CD14-positive monocyte (primary cell): ENCODE measurements around the gene NR6A1. TPM values are rescaled to one million over a fixed set of nuclear protein-coding genes. Genes with fewer than 3 reads are reported as not detected.

ENCODE experiments used
- DNase-seq, 3 donors: peaks; one replicate each; pipeline ENCODE4 v3.0.0-alpha.2; 2011 to 2022
- H2AFZ ChIP-seq: 2 replicates; pipeline ENCODE4 v1.6.0; 2012; ENCODE audit warnings: mild to moderate bottlenecking, low read depth, low read length, inconsistent platforms; ENCODE audit not compliant: insufficient read depth, poor library complexity, severe bottlenecking
- H3K27ac ChIP-seq, 2 donors: 1 replicate in 1 of 2; 2 replicates in 1 of 2; pipeline ENCODE4 v1.5.1; 2012 to 2013; ENCODE audit warnings: low read length in 2 of 2, control low read depth in 1 of 2, inconsistent platforms in 1 of 2, low read depth in 1 of 2, mild to moderate bottlenecking in 1 of 2
- H3K27me3 ChIP-seq, 2 donors: one replicate each; pipeline versions ENCODE4 v1.6.0 to v1.6.1; 2011 to 2013; ENCODE audit warnings: low read length in 2 of 2; ENCODE audit not compliant: control insufficient read depth in 2 of 2, insufficient read depth in 2 of 2
- H3K36me3 ChIP-seq, 2 donors: replicated peaks in 1 of 2; 1 replicate in 1 of 2; 2 replicates in 1 of 2; pipeline versions ENCODE4 v1.5.1 to v1.6.1; 2012 to 2013; ENCODE audit warnings: low read length in 2 of 2, control low read depth in 1 of 2, inconsistent platforms in 1 of 2, mild to moderate bottlenecking in 1 of 2; ENCODE audit not compliant: insufficient read depth in 2 of 2, control insufficient read depth in 1 of 2
- H3K4me1 ChIP-seq, 2 donors: 1 replicate in 1 of 2; 2 replicates in 1 of 2; pipeline versions ENCODE4 v1.5.1 to v1.6.1; 2012 to 2013; ENCODE audit warnings: low read length in 2 of 2, control low read depth in 1 of 2, inconsistent platforms in 1 of 2, mild to moderate bottlenecking in 1 of 2, moderate library complexity in 1 of 2; ENCODE audit not compliant: insufficient read depth in 2 of 2, control insufficient read depth in 1 of 2
- H3K4me2 ChIP-seq: replicated peaks from 2 replicates; pipeline ENCODE3; 2012; ENCODE audit warnings: low read length, moderate library complexity, mild to moderate bottlenecking; ENCODE audit not compliant: poor library complexity, severe bottlenecking; ENCODE audit errors: extremely low read depth
- H3K4me3 ChIP-seq, 3 experiments: fragments of 200-600 bp in 1 of 3; sonication (generic) in 1 of 3; replicated peaks in 1 of 3; 1 replicate in 2 of 3; 2 replicates in 1 of 3; pipeline ENCODE4 v1.5.1; 2011 to 2013; ENCODE audit warnings: low read length in 3 of 3, mild to moderate bottlenecking in 3 of 3, control low read depth in 2 of 3, low read depth in 2 of 3, inconsistent platforms in 1 of 3, moderate library complexity in 1 of 3
- H3K79me2 ChIP-seq: 2 replicates; pipeline ENCODE4 v1.6.0; 2012; ENCODE audit warnings: mild to moderate bottlenecking, control low read depth, inconsistent platforms, low read length, moderate library complexity; ENCODE audit not compliant: insufficient read depth
- H3K9ac ChIP-seq: 2 replicates; pipeline ENCODE4 v1.6.0; 2017; ENCODE audit warnings: low read length, mild to moderate bottlenecking; ENCODE audit not compliant: insufficient read depth, poor library complexity, severe bottlenecking
- H3K9me3 ChIP-seq, 2 donors: replicated peaks in 1 of 2; 1 replicate in 1 of 2; 2 replicates in 1 of 2; pipeline versions ENCODE4 v1.5.1 to v1.6.1; 2012 to 2013; ENCODE audit warnings: low read length in 2 of 2, control low read depth in 1 of 2; ENCODE audit not compliant: control insufficient read depth in 1 of 2, insufficient read depth in 1 of 2
- H4K20me1 ChIP-seq: 2 replicates; pipeline ENCODE4 v1.6.0; 2012; ENCODE audit warnings: mild to moderate bottlenecking, low read length, control low read depth, moderate library complexity; ENCODE audit not compliant: insufficient read depth
- H3K27ac Mint-ChIP-seq, 7 donors: one replicate each; pipeline ENCODE4 v1.8.0; 2020; ENCODE audit warnings: mild to moderate bottlenecking in 7 of 7, mixed read lengths in 7 of 7, moderate library complexity in 6 of 7, inconsistent platforms in 2 of 7
- H3K27me3 Mint-ChIP-seq, 3 donors: one replicate each; pipeline ENCODE4 v1.8.0; 2021 to 2022; ENCODE audit warnings: low read depth in 3 of 3, mild to moderate bottlenecking in 3 of 3, mixed read lengths in 3 of 3, moderate library complexity in 3 of 3, inconsistent platforms in 1 of 3
- H3K36me3 Mint-ChIP-seq, 2 donors: one replicate each; pipeline ENCODE4 v1.8.0; 2020; ENCODE audit warnings: mixed read lengths in 2 of 2, inconsistent platforms in 1 of 2, mild to moderate bottlenecking in 1 of 2
- H3K4me1 Mint-ChIP-seq: one replicate; pipeline ENCODE4 v1.8.0; 2020; ENCODE audit warnings: mild to moderate bottlenecking, mixed read lengths
- H3K4me3 Mint-ChIP-seq, 2 donors: one replicate each; pipeline ENCODE4 v1.8.0; 2020; ENCODE audit warnings: mild to moderate bottlenecking in 2 of 2, mixed read lengths in 2 of 2, moderate library complexity in 1 of 2
- H3K9me3 Mint-ChIP-seq, 7 donors: one replicate each; pipeline ENCODE4 v1.8.0; 2020 to 2022; ENCODE audit warnings: mixed read lengths in 7 of 7, mild to moderate bottlenecking in 6 of 7, moderate library complexity in 6 of 7, inconsistent platforms in 2 of 7
- WGBS: methylation state at CpG from one replicate; pipeline ENCODE4 v1.1.5; 2013; ENCODE audit warnings: missing lambda C conversion rate; ENCODE audit not compliant: insufficient coverage; 5-methylcytosine and 5-hydroxymethylcytosine counted together
- intact Hi-C, 2 donors: fragments of 100-400 bp; cut with micrococcal nuclease; formaldehyde crosslinking; loops; one replicate each; pipeline versions ENCODE4 v1.15.0 to v1.15.1; 2023
- polyA plus RNA-seq, 3 donors: library from polyadenylated mRNA; depleted of rRNA in 1 of 3; unstranded in 2 of 3; stranded (reverse) in 1 of 3; fragments of 300-500 nt in 2 of 3; fragments of >200 nt in 1 of 3; fragmentation: Illumina TruSeq in 2 of 3; gene quantifications; 1 replicate in 2 of 3; 2 replicates in 1 of 3; pipeline ENCODE4 v1.2.3, GENCODE V29; 2012 to 2021
- TF ChIP-seq, protein P1 (sequence below): fragments of 200-600 bp; IDR thresholded peaks from one replicate; pipeline ENCODE4 v1.8.0; 2022; ENCODE audit warnings: antibody characterized with exemption, mild to moderate bottlenecking

NR6A1 gene
- polyA plus RNA-seq, 3 donors: 0.15 to 2.9 (median 0.28) TPM

DNA sequence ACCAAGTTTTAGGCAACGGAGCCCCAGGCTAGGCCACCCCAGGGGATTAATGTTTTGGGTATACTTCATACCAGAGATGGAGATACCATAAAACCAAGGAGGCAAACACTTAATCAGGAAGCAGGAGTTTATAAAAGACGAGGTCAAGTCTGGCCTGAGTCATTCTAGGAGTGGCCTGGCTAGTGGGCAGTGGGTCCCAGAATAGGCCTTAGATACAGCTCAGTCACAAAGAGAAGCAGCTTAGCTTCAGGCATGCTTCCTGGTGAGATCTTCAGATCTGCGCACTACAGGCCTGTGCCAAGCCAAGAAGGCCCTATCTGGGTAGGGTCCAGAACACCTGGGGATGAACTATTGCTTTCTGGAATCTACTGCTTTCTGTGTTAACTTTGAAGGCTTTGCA, 243.3 kb downstream of the NR6A1 start:
- H3K27ac Mint-ChIP-seq: no peak overlapping the region
- no peaks in the 10 kb centered on the region for H3K27me3 ChIP-seq
- H3K4me1 Mint-ChIP-seq: no peaks in the 10 kb centered on the region
- no peaks in the 10 kb centered on the region for H4K20me1 ChIP-seq
- H2AFZ ChIP-seq: no peak overlapping the region
- DNase-seq: no peak
- intact Hi-C loops: no loop called here
- no peak overlapping the region for H3K27ac ChIP-seq
- no peaks in the 10 kb centered on the region for H3K9me3 Mint-ChIP-seq
- no peak overlapping the region for H3K4me3 ChIP-seq
- no peaks in the 10 kb centered on the region for H3K4me1 ChIP-seq
- no peaks in the 10 kb centered on the region for H3K27me3 Mint-ChIP-seq
- H3K4me2 ChIP-seq: no peak overlapping the region
- no peaks in the 10 kb centered on the region for H3K9me3 ChIP-seq
- no peaks in the 10 kb centered on the region for H3K79me2 ChIP-seq
- 94% methylated on average over 2 of the region's 3 CpGs for WGBS
- H3K36me3 Mint-ChIP-seq: peaks cover 5 to 27% of the 10 kb centered on the region in 2 donors
- H3K4me3 Mint-ChIP-seq: no peak overlapping the region
- no peak overlapping the region for H3K9ac ChIP-seq
- H3K36me3 ChIP-seq: peaks cover 0 to 11% of the 10 kb centered on the region in 2 donors
- TF ChIP-seq, protein P1, sequence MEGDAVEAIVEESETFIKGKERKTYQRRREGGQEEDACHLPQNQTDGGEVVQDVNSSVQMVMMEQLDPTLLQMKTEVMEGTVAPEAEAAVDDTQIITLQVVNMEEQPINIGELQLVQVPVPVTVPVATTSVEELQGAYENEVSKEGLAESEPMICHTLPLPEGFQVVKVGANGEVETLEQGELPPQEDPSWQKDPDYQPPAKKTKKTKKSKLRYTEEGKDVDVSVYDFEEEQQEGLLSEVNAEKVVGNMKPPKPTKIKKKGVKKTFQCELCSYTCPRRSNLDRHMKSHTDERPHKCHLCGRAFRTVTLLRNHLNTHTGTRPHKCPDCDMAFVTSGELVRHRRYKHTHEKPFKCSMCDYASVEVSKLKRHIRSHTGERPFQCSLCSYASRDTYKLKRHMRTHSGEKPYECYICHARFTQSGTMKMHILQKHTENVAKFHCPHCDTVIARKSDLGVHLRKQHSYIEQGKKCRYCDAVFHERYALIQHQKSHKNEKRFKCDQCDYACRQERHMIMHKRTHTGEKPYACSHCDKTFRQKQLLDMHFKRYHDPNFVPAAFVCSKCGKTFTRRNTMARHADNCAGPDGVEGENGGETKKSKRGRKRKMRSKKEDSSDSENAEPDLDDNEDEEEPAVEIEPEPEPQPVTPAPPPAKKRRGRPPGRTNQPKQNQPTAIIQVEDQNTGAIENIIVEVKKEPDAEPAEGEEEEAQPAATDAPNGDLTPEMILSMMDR: no peak

DNA sequence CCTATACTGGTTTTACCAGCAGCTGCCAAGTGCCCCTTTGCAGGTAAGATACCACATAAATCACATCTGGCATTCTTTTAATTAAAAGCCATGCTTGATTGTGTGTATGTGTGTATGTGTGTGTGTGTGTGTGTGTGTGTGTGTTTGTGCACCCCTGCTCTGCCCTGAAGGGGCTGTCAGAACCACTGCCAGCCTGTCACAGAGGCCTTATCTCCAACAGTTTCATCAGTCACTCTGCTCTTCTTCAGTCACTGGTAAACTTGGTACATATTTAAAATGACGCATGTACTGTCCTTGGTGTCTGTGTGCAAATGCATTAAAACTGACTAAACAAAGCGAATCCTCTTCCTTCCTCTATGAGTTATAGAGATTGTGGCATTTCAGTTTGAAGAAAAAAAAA, 244.9 kb downstream of the NR6A1 start:
- no peaks in the 10 kb centered on the region for H3K9me3 ChIP-seq

More for the DNA sequence above, 244.9 kb downstream of the NR6A1 start:
- H3K9ac ChIP-seq: no peak overlapping the region
- no peak for DNase-seq
- H3K4me2 ChIP-seq: no peak overlapping the region
- intact Hi-C loops: no loop called here
- no peaks in the 10 kb centered on the region for H3K4me1 ChIP-seq
- H3K79me2 ChIP-seq: no peaks in the 10 kb centered on the region
- Mint-ChIP-seq H3K27me3 (peaks cover 0 to 2% (median 0%) of the 10 kb centered on the region in 3 donors), H3K4me3 (no peak overlapping the region), H3K9me3 (no peaks in the 10 kb centered on the region), H3K36me3 (peaks cover 8 to 23% of the 10 kb centered on the region in 2 donors), H3K4me1 (no peaks in the 10 kb centered on the region), H3K27ac (no peak overlapping the region)
- H3K4me3 ChIP-seq: no peak overlapping the region
- TF ChIP-seq, protein P1: no peak
- 100% methylated on average over 1 of the region's 2 CpGs for WGBS
- H3K36me3 ChIP-seq: peaks cover 0 to 13% of the 10 kb centered on the region in 2 donors
- no peaks in the 10 kb centered on the region for H4K20me1 ChIP-seq
- no peaks in the 10 kb centered on the region for H3K27me3 ChIP-seq
- H2AFZ ChIP-seq: no peak overlapping the region
- H3K27ac ChIP-seq: no peak overlapping the region
